ENCODE data around the gene PRDX5. TPM values are rescaled to one million over a fixed set of nuclear protein-coding genes. Genes with fewer than 3 reads are reported as not detected.

PRDX5 gene
- total RNA-seq, 1 experiment from 2014 or later, result 267 TPM

DNA sequence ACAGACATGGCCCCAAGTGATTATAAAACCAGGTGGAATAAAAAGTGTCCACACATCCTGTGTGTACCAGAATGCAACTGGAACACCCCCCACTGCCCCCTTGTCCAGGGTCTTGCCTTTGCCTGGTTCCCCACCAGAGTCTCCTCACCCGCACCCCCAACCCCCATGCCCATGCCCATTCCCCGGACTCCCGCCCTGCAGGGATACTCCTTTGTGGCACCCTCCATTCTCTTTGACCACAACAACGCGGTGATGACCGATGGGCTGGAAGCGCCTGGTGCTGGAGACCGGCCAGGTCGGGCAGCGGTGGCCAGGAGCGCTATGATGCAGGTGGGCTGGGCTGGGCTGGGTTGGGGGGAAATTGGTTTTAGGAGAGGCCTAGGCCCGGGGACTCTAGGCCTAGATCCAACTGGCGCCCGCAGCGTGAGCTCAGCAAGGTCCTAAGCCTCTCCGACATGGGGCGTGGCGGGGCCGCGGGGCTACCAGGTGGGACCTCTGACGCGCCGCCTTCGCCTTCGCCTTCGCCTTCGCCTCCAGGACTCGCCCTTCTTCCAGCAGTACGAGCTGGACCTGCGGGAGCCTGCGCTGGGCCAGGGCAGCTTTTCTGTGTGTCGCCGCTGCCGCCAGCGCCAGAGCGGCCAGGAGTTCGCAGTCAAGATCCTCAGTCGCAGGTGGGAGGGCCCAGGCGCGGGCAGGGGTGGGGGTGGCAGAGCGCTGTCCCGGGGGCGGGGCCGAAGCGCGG, 50.2 kb downstream of the PRDX5 start:
- POLR2A ChIA-PET, result no interaction called here
- RAD21 ChIA-PET (ENCODE audit: low non-redundant PET in 1 of 2, low total read pairs in 2 of 2, uncharacterized antibody in 2 of 2, unreplicated experiment in 2 of 2), result no interaction called here
- H3K79me2 ChIP-seq (ENCODE audit: insufficient read depth, low read length), result peaks cover 3% of the 10 kb centered on the region; the same call in 1 of the 2 replicates
- ATAC-seq (no peak), DNase-seq (ENCODE audit: low read depth, low spot score) (no peak)
- no peak overlapping the region for H3K9ac ChIP-seq (ENCODE audit: low read length)
- no peak overlapping the region for H2AFZ ChIP-seq (ENCODE audit: low read depth, low read length, poor library complexity, severe bottlenecking)
- no peaks in the 10 kb centered on the region for H3K9me3 ChIP-seq (ENCODE audit: control insufficient read depth in 1 of 2, insufficient read depth in 1 of 2, low read depth in 1 of 2, low read length in 2 of 2)
- CTCF ChIA-PET, result interaction anchor here (1.1 to 1.2 kb wide), 2 partner anchors 12 to 50 kb away, joined by 3 read pairs; partner anchors contain the start of gene PRDX5
- no peak overlapping the region for H3K27ac ChIP-seq (ENCODE audit: low read depth, low read length)
- H4K20me1 ChIP-seq (ENCODE audit: insufficient read depth), result no peaks in the 10 kb centered on the region
- BruUV-seq (replicated peaks), result no TSS peak
- TF ChIP-seq RAD21 (IDR thresholded peaks at IDR 0.05; ENCODE audit: low read depth) (no peak), ELF1 (IDR thresholded peaks at IDR 0.05; ENCODE audit: borderline replicate concordance, low read depth) (no peak), REST (IDR thresholded peaks at IDR 0.05; ENCODE audit: low read depth) (no peak), YY1 (IDR thresholded peaks at IDR 0.05; ENCODE audit: extremely low read depth, insufficient replicate concordance, low read depth, low read length) (no peak), SIN3A (IDR thresholded peaks at IDR 0.05; ENCODE audit: low read depth) (no peak), CBX3 (IDR thresholded peaks at IDR 0.05; ENCODE audit: low read depth) (no peak), JUND (IDR thresholded peaks at IDR 0.05) (no peak), FOSL1 (IDR thresholded peaks at IDR 0.05; ENCODE audit: low read depth) (no peak), ATF3 (IDR thresholded peaks at IDR 0.05) (no peak), ZFX (IDR thresholded peaks at IDR 0.05) (no peak), SP1 (IDR thresholded peaks at IDR 0.05; ENCODE audit: low read depth) (no peak), ZNF274 (IDR thresholded peaks at IDR 0.05; ENCODE audit: low read depth, low read length) (no peak), EZH2phosphoT487 (IDR thresholded peaks at IDR 0.05; ENCODE audit: borderline replicate concordance) (no peak), POLR2A (IDR thresholded peaks at IDR 0.05; ENCODE audit: borderline replicate concordance, extremely low read depth, insufficient read depth, insufficient read length) (no peak), POLR2AphosphoS5 (IDR thresholded peaks at IDR 0.05; ENCODE audit: low read depth, low read length) (no peak)
- TF ChIP-seq, protein P1, sequence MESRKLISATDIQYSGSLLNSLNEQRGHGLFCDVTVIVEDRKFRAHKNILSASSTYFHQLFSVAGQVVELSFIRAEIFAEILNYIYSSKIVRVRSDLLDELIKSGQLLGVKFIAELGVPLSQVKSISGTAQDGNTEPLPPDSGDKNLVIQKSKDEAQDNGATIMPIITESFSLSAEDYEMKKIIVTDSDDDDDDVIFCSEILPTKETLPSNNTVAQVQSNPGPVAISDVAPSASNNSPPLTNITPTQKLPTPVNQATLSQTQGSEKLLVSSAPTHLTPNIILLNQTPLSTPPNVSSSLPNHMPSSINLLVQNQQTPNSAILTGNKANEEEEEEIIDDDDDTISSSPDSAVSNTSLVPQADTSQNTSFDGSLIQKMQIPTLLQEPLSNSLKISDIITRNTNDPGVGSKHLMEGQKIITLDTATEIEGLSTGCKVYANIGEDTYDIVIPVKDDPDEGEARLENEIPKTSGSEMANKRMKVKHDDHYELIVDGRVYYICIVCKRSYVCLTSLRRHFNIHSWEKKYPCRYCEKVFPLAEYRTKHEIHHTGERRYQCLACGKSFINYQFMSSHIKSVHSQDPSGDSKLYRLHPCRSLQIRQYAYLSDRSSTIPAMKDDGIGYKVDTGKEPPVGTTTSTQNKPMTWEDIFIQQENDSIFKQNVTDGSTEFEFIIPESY (IDR thresholded peaks at IDR 0.05; ENCODE audit: extremely low read depth, insufficient replicate concordance, low read length), result no peak
- intact Hi-C loops (cut with micrococcal nuclease), result no loop called here
- no peaks in the 10 kb centered on the region for H3K9me2 ChIP-seq (ENCODE audit: insufficient read depth)
- no peaks in the 10 kb centered on the region for H3K27me3 ChIP-seq (ENCODE audit: insufficient read depth, low read length)
- peaks cover 16 to 46% of the 10 kb centered on the region in 2 experiments for H3K36me3 ChIP-seq (ENCODE audit: control insufficient read depth in 1 of 2, insufficient read depth in 2 of 2, low read length in 2 of 2)
- H3K4me1 ChIP-seq (ENCODE audit: control insufficient read depth in 1 of 2, insufficient read depth in 2 of 2, low read length in 2 of 2), result peaks cover 5 to 13% of the 10 kb centered on the region in 2 experiments; a peak in 3 of 4 replicates
- H3K4me3 ChIP-seq (replicated peaks in 1 of 2; ENCODE audit: low read depth in 1 of 2, low read length in 2 of 2), result no peak overlapping the region
- H3K4me2 ChIP-seq (ENCODE audit: low read length), result no peak overlapping the region

Measured in HCT116 (cell line).